ENCODE measurements around the gene GNB5. TPM values are rescaled to one million over a fixed set of nuclear protein-coding genes. Genes with fewer than 3 reads are reported as not detected.

GNB5 gene
- total RNA-seq, 1 donor from 2014 or later, result 25.6 TPM

DNA sequence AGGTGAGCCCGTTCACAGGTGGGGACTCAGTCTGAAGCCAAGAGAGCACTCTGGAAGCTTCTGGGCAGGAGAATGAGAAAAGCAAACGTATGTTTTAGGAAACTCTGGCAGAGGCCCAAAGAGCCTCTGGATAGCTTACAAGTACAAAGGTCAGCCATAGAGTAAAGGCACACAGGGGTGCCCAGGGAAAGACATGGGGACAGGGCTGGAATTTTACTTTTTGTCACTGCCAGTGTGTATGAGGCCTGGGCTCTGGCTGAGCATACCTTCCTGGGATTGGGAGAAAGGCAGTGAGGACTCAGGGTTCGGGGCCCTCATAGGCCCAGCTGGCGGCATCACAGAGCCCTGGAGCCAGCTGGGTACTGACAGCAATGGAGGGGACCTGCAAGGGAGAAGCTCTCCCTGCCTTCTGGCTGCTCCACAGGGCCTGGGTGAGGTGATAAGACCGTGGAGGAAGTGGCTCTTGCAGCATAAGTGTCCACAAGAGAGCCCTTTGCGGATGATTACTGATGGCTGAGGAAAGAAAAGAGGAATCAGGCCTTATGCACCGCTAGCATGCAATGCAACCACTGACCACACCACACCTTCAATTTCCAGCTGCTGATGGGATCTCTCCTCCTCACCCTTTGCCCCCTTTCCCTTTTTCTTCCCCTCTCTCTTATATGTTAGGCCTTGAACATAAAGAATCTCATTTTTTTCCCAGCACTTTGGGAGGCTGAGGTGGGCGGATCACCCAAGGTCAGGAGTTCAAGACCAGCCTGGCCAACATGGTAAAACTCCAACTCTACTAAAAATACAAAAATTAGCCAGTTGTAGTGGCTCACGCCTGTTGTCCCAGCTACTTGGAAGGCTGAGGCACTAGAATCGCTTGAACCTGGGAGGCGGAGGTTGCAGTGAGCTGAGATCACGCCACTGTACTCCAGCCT is 53.5 kb downstream of the GNB5 start:
- Mint-ChIP-seq H3K27ac (ENCODE audit: unreplicated experiment) (no peak overlapping the region), H3K4me3 (ENCODE audit: unreplicated experiment) (no peak overlapping the region), H3K9me3 (ENCODE audit: unreplicated experiment) (no peaks in the 10 kb centered on the region), H3K4me1 (ENCODE audit: low read depth, unreplicated experiment) (peaks cover 17% of the 10 kb centered on the region), H3K27me3 (ENCODE audit: low read depth, unreplicated experiment) (no peaks in the 10 kb centered on the region), H3K36me3 (ENCODE audit: low read depth, unreplicated experiment) (peaks cover 14% of the 10 kb centered on the region)
- Histone ChIP-seq H3K79me2 (ENCODE audit: insufficient read depth, low read length) (no peaks in the 10 kb centered on the region), H3K4me2 (ENCODE audit: low read length) (no peak overlapping the region), H3K4me3 (ENCODE audit: insufficient read depth, low read depth, low read length) (no peak overlapping the region), H2AFZ (ENCODE audit: low read depth, low read length) (no peak overlapping the region), H3K27me3 (ENCODE audit: insufficient read depth, low read length) (no peaks in the 10 kb centered on the region), H3K9me3 (ENCODE audit: insufficient read depth, low read depth, low read length) (no peaks in the 10 kb centered on the region), H3K4me1 (ENCODE audit: insufficient read depth, low read length) (no peaks in the 10 kb centered on the region), H3K27ac (ENCODE audit: low read depth, low read length) (no peak overlapping the region), H4K20me1 (ENCODE audit: insufficient read depth, low read length) (no peaks in the 10 kb centered on the region), H3K9ac (ENCODE audit: low read length) (no peak overlapping the region), H3K36me3 (ENCODE audit: insufficient read depth, low read length) (peaks cover 4% of the 10 kb centered on the region)
- FAIRE-seq, result no peak
- DNase-seq (ENCODE audit: low read depth), result no peak
- TF ChIP-seq, protein P1, sequence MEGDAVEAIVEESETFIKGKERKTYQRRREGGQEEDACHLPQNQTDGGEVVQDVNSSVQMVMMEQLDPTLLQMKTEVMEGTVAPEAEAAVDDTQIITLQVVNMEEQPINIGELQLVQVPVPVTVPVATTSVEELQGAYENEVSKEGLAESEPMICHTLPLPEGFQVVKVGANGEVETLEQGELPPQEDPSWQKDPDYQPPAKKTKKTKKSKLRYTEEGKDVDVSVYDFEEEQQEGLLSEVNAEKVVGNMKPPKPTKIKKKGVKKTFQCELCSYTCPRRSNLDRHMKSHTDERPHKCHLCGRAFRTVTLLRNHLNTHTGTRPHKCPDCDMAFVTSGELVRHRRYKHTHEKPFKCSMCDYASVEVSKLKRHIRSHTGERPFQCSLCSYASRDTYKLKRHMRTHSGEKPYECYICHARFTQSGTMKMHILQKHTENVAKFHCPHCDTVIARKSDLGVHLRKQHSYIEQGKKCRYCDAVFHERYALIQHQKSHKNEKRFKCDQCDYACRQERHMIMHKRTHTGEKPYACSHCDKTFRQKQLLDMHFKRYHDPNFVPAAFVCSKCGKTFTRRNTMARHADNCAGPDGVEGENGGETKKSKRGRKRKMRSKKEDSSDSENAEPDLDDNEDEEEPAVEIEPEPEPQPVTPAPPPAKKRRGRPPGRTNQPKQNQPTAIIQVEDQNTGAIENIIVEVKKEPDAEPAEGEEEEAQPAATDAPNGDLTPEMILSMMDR (IDR thresholded peaks at IDR 0.05; ENCODE audit: insufficient read depth, low read depth, low read length), result no peak
- TF ChIP-seq EZH2 (IDR thresholded peaks at IDR 0.05; ENCODE audit: insufficient read depth, low read length), result no peak

DNA sequence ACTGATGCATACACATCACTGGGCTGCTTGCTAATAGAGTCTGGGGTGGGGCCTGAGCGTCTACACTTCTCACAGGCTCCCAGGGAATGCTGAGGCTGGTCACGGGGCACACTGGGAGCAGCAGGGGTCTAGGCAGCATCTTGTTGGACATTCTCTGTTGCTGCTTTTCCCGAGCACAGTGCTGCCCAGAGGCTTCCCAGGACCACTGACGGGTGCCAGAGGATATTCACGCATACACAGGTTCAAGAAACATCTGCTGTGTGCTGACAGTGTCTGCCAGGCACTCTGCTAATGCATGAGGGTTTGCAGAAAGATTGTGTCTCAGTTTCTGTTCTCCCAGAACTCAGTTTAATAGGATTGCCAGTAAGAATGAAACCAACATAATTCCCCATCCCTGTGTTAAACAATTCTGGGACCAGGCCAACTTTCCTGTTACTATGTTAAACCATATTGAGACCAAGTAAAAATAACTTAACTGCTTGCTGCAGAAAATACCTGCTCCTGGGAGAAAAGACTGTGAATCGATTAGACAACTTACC is 54.7 kb downstream of the GNB5 start:
- Histone ChIP-seq H3K4me3 (ENCODE audit: insufficient read depth, low read depth, low read length) (no peak overlapping the region), H3K36me3 (ENCODE audit: insufficient read depth, low read length) (peaks cover 4% of the 10 kb centered on the region), H3K27me3 (ENCODE audit: insufficient read depth, low read length) (no peaks in the 10 kb centered on the region), H3K79me2 (ENCODE audit: insufficient read depth, low read length) (no peaks in the 10 kb centered on the region), H3K4me1 (ENCODE audit: insufficient read depth, low read length) (no peaks in the 10 kb centered on the region), H3K27ac (ENCODE audit: low read depth, low read length) (no peak overlapping the region), H3K4me2 (ENCODE audit: low read length) (no peak overlapping the region), H3K9me3 (ENCODE audit: insufficient read depth, low read depth, low read length) (no peaks in the 10 kb centered on the region), H3K9ac (ENCODE audit: low read length) (no peak overlapping the region), H2AFZ (ENCODE audit: low read depth, low read length) (no peak overlapping the region), H4K20me1 (ENCODE audit: insufficient read depth, low read length) (no peaks in the 10 kb centered on the region)
- no peak overlapping the region for H3K4me3 Mint-ChIP-seq (ENCODE audit: unreplicated experiment)
- no peak for FAIRE-seq
- no peaks in the 10 kb centered on the region for H3K27me3 Mint-ChIP-seq (ENCODE audit: low read depth, unreplicated experiment)
- H3K27ac Mint-ChIP-seq (ENCODE audit: unreplicated experiment), result no peak overlapping the region
- H3K9me3 Mint-ChIP-seq (ENCODE audit: unreplicated experiment), result no peaks in the 10 kb centered on the region
- peaks cover 14% of the 10 kb centered on the region for H3K36me3 Mint-ChIP-seq (ENCODE audit: low read depth, unreplicated experiment)
- TF ChIP-seq EZH2 (IDR thresholded peaks at IDR 0.05; ENCODE audit: insufficient read depth, low read length), result no peak
- TF ChIP-seq, protein P1 (IDR thresholded peaks at IDR 0.05; ENCODE audit: insufficient read depth, low read depth, low read length), result no peak
- peaks cover 17% of the 10 kb centered on the region for H3K4me1 Mint-ChIP-seq (ENCODE audit: low read depth, unreplicated experiment)
- no peak for DNase-seq (ENCODE audit: low read depth)
